Esophagus squamous epithelium (tissue), 5 donors: ENCODE measurements around the gene RPL6. TPM values are rescaled to one million over a fixed set of nuclear protein-coding genes. Genes with fewer than 3 reads are reported as not detected.
"Not testable (repeated sequence)": the region's sequence is repeated elsewhere in the genome, so short reads cannot be mapped to it uniquely, and the experiment has no call there.

Experiments used
- DNase-seq: peaks from one replicate; lab custom pipeline; 2025; lab: John Stamatoyannopoulos, UW
- H3K27ac ChIP-seq, 4 donors: fragments of 200-600 bp; sonication (generic); one replicate each; pipeline ENCODE4 v1.5.1; 2016 to 2019; ENCODE audit warnings: mild to moderate bottlenecking in 1 of 4
- H3K27me3 ChIP-seq, 4 donors: fragments of 200-600 bp; sonication (generic); 1 replicate in 3 of 4; 2 replicates in 1 of 4; pipeline versions ENCODE4 v1.5.1 to v1.6.0; 2017 to 2021; ENCODE audit warnings: antibody characterized with exemption in 1 of 4
- H3K36me3 ChIP-seq, 3 donors: fragments of 200-600 bp; sonication (generic); one replicate each; pipeline ENCODE4 v1.5.1; 2016 to 2019
- H3K4me1 ChIP-seq, 3 donors: fragments of 200-600 bp; sonication (generic); one replicate each; pipeline ENCODE4 v1.5.1; 2017 to 2019
- H3K4me3 ChIP-seq, 4 donors: fragments of 200-600 bp; sonication (generic); 1 replicate in 3 of 4; 2 replicates in 1 of 4; pipeline ENCODE4 v1.5.1; 2016 to 2019; ENCODE audit warnings: mild to moderate bottlenecking in 2 of 4, moderate library complexity in 1 of 4
- H3K9me3 ChIP-seq, 3 donors: fragments of 200-600 bp; sonication (generic); one replicate each; pipeline ENCODE4 v1.5.1; 2016 to 2019
- POLR2A ChIP-seq, 4 donors: fragments of 450-650 bp; IDR thresholded peaks; one replicate each; pipeline ENCODE4 v1.6.1; 2017; ENCODE audit warnings: antibody characterized with exemption in 4 of 4, mild to moderate bottlenecking in 4 of 4, moderate library complexity in 3 of 4
- WGBS, 2 donors: methylation state at CpG; one replicate each; pipeline ENCODE4 v1.1.5; 2018; 5-methylcytosine and 5-hydroxymethylcytosine counted together
- intact Hi-C: fragments of 100-400 bp; cut with DNase I; formaldehyde crosslinking; loops from one replicate; pipeline ENCODE4 v1.15.0; 2022
- total RNA-seq, 4 donors: library from RNA; depleted of rRNA; stranded (reverse); fragments of >200 nt; gene quantifications; one replicate each; pipeline ENCODE4 v1.1.0, GENCODE V29; 2016
- TF ChIP-seq, protein P1 (sequence below), 6 experiments: fragments of 450-650 bp in 4 of 6; fragments of 200-600 bp in 2 of 6; sonication (generic) in 2 of 6; IDR thresholded peaks; one replicate each; pipeline ENCODE4 v1.5.1; 2016 to 2019; ENCODE audit warnings: antibody characterized with exemption in 6 of 6, mild to moderate bottlenecking in 4 of 6, moderate library complexity in 4 of 6
- donor health status: DM: yes; HTN: yes; CAD: no.

RPL6 gene
- 1,000 to 10,000 TPM; 1,154 to 2,029 (median 1,623) TPM for total RNA-seq

DNA sequence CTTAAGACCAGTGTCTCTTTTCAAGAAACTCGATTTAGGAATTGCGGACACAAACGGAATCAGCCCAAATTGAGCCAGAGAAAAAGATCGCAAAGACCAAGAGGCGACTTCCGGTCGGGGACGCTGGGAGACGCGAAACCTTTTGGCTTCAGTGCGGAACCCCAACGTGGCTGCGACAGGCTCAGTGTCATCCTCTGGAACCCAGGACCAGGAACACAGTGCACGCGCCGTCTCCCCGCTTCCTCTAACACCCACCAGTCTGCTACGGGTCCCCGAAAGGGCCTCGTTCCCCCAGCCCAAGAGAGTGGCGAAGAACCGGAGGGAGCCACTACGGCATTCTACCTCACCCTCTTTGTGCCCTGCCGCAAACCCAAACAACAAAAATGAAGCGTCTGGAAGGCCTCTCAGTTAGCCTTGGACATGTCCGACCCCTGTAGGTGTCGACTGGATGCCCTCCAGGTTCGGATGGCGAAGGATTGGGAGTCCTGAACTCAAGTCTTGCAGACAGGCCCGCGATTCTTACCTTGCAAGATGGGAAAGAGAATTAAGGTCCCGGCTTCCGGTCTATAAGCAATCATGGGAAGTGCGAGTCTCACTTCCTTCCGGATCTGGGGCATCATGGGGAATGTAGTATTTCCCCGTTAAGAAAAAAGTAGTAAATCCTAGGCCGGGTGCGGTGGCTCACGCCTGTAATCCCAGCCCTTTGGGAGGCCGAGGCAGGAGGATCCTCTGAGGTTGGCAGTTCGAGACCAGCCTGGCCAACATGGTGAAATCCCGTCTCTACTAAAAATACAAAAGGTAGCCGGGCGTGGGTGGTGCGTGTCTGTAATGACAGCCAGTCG, at the start of gene RPL6:
Gene RPL6, minus strand, starts transcription at position 542 of the 842 bp plus-strand sequence. CDS start 949 bp downstream, outside the sequence.
- Histone ChIP-seq H3K27ac (peak within 1 kb of the TSS; percentile 88 to 91 (median 90)), H3K4me1 (peaks cover 4 to 30% (median 14%) of the 10 kb centered on the region in 3 donors), H3K27me3 (no peaks in the 10 kb centered on the region), H3K36me3 (peaks cover 0 to 39% (median 33%) of the 10 kb centered on the region in 3 donors), H3K9me3 (no peaks in the 10 kb centered on the region), H3K4me3 (peak within 1 kb of the TSS; percentile 62 to 79 (median 70))
- DNase-seq, result peak; percentile 51
- intact Hi-C loops, result no loop called here
- WGBS, 2 donors, result 11 to 13% methylated on average over 24 to 33 of the region's 46 CpGs
- TF ChIP-seq, protein P1, sequence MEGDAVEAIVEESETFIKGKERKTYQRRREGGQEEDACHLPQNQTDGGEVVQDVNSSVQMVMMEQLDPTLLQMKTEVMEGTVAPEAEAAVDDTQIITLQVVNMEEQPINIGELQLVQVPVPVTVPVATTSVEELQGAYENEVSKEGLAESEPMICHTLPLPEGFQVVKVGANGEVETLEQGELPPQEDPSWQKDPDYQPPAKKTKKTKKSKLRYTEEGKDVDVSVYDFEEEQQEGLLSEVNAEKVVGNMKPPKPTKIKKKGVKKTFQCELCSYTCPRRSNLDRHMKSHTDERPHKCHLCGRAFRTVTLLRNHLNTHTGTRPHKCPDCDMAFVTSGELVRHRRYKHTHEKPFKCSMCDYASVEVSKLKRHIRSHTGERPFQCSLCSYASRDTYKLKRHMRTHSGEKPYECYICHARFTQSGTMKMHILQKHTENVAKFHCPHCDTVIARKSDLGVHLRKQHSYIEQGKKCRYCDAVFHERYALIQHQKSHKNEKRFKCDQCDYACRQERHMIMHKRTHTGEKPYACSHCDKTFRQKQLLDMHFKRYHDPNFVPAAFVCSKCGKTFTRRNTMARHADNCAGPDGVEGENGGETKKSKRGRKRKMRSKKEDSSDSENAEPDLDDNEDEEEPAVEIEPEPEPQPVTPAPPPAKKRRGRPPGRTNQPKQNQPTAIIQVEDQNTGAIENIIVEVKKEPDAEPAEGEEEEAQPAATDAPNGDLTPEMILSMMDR (IDR thresholded peaks at IDR 0.05), result no peak
- TF ChIP-seq POLR2A (IDR thresholded peaks at IDR 0.05), result peak in 3 of 4 donors; percentile 23 to 76 (median 72)

DNA sequence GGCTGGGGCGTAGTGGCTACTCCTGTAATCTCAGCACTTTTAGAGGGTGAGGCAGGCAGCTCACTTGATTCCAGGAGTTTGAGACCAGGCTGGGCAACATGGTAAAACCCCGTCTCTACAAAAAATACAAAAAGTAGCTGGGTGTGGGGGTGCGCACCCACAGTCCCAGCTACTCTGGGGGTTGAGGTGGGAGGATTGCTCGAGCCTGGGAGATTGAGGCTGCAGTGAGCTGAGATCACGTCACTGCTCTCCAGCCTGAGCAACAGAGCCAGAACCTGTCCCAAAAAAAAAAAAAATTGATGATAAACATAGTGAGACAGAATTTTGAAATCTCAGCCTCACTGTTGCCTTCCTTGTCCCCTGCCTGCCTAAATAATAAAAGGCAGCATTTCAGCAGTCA, 49.3 kb upstream of the RPL6 start:
- no peak for DNase-seq
- TF ChIP-seq, protein P1 (IDR thresholded peaks at IDR 0.05), result no peak
- no peak for TF ChIP-seq POLR2A (IDR thresholded peaks at IDR 0.05)
- H3K9me3 ChIP-seq, result no peaks in the 10 kb centered on the region
- no peak overlapping the region for H3K4me3 ChIP-seq
- no peaks in the 10 kb centered on the region for H3K4me1 ChIP-seq
- WGBS, 2 donors, result 87 to 89% methylated on average over 5 of the region's 5 CpGs
- peaks cover 10 to 85% (median 16%) of the 10 kb centered on the region in 3 donors for H3K36me3 ChIP-seq
- intact Hi-C loops, result no loop called here
- no peak overlapping the region for H3K27ac ChIP-seq
- no peaks in the 10 kb centered on the region for H3K27me3 ChIP-seq

DNA sequence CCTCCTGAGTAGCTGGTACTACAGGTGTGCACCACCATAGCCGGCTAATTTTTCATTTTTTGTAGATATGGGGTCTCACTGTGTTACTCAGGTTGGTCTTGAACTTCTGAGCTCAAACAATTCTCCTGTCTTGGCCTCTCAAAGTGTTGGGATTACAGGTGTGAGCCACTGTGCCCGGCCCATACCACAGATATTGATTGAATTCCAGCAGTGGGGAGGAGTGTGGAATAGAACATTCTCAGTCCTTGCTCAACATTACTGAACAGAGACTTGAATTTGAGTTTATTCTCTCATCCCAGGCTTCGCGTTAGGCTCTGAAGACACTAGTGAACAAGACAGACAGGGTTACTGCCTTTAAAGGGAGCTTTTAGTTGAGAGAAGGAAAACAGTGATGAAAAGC, 48.9 kb upstream of the RPL6 start:
- DNase-seq, result no peak
- WGBS, 2 donors, result 92 to 95% methylated on average over 3 to 4 of the region's 4 CpGs
- TF ChIP-seq, protein P1 (IDR thresholded peaks at IDR 0.05), result no peak
- TF ChIP-seq POLR2A (IDR thresholded peaks at IDR 0.05), result no peak
- Histone ChIP-seq H3K27me3 (no peaks in the 10 kb centered on the region), H3K4me1 (no peaks in the 10 kb centered on the region), H3K4me3 (no peak overlapping the region), H3K9me3 (no peaks in the 10 kb centered on the region), H3K27ac (no peak overlapping the region), H3K36me3 (peaks cover 10 to 89% (median 16%) of the 10 kb centered on the region in 3 donors)
- intact Hi-C loops, result no loop called here

DNA sequence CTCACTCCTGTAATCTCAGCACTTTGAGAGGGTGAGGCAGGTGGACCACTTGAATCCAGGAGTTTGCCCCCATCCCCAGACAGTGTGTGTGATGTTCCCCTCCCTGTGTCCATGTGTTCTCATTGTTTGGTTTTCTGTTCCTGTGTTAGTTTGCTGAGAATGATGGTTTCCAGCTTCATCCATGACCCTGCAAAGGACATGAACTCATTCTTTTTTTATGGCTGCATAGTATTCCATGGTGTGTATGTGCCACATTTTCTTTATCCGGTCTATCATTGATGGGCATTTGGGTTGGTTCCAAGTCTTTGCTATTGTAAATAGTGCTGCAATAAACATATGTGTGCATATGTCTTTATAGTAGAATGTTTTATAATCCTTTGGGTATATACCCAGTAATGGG, 47.7 kb upstream of the RPL6 start:
- 100% methylated on average over 1 of the region's 1 CpG for WGBS, 2 donors
- H3K36me3 ChIP-seq, result peaks cover 10 to 99% (median 16%) of the 10 kb centered on the region in 3 donors
- intact Hi-C loops, result not testable (repeated sequence)

DNA sequence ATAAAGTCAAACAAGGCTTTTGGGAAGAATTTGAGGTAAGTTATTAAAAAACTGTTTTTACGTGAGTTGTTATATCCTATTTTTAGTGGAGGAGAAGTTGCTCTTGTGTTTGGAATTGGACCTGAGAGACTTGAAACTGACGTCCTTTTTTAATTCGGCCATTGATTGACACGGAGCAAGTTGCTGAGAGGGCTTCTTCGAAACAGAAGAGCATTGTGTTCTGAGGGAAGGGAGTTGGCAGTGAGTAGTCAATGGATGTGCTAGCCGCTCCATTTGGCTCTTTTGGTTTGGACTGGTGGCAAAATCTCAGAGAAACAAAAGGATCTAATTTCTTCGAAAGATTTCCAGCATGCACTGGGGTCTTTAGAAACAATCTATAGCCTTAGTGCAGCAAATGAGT, 46.6 kb upstream of the RPL6 start:
- no peak for DNase-seq
- Histone ChIP-seq H3K9me3 (no peaks in the 10 kb centered on the region), H3K36me3 (peaks cover 10 to 100% (median 16%) of the 10 kb centered on the region in 3 donors), H3K4me1 (no peaks in the 10 kb centered on the region), H3K4me3 (no peak overlapping the region), H3K27ac (no peak overlapping the region), H3K27me3 (no peaks in the 10 kb centered on the region)
- intact Hi-C loops, result no loop called here
- TF ChIP-seq POLR2A (IDR thresholded peaks at IDR 0.05), result no peak
- TF ChIP-seq, protein P1 (IDR thresholded peaks at IDR 0.05), result no peak
- WGBS, 2 donors, result 92 to 98% methylated on average over 7 of the region's 7 CpGs

More for the DNA sequence above, 47.7 kb upstream of the RPL6 start:
- not testable (repeated sequence) for H3K4me1 ChIP-seq, H3K27ac ChIP-seq, H3K4me3 ChIP-seq, DNase-seq, H3K27me3 ChIP-seq, H3K9me3 ChIP-seq
